Urinary bladder (tissue), 4 donors: Measurements from ENCODE around the gene GPRASP1. TPM values are rescaled to one million over a fixed set of nuclear protein-coding genes. Genes with fewer than 3 reads are reported as not detected.
A peak's percentile ranks its signal among the peaks of the same experiment; 100 is the strongest.

Experiments
- DNase-seq: peaks from one replicate; pipeline ENCODE4 v3.0.0-alpha.2; 2015; ENCODE audit errors: extremely low spot score
- H3K27ac ChIP-seq: one replicate; pipeline ENCODE4 v1.5.1; 2013; ENCODE audit warnings: low read depth, mild to moderate bottlenecking, moderate library complexity
- H3K36me3 ChIP-seq: one replicate; pipeline ENCODE4 v1.6.1; 2013; ENCODE audit warnings: mild to moderate bottlenecking, moderate library complexity; ENCODE audit not compliant: insufficient read depth
- H3K4me1 ChIP-seq: one replicate; pipeline ENCODE4 v1.6.1; 2013; ENCODE audit warnings: mild to moderate bottlenecking, moderate library complexity; ENCODE audit not compliant: insufficient read depth
- H3K4me3 ChIP-seq: one replicate; pipeline ENCODE4 v1.5.1; 2013; ENCODE audit warnings: low read depth, low read length
- WGBS: extraction: QIAGEN DNeasy Blood & Tissue Kit; methylation state at CpG from one replicate; pipeline ENCODE4 v1.1.7; 2013; 5-methylcytosine and 5-hydroxymethylcytosine counted together
- polyA plus RNA-seq: library from polyadenylated mRNA; stranded (reverse); fragments of 200-250 nt; gene quantifications from one replicate; pipeline ENCODE4 v1.2.3, GENCODE V29; 2013
- total RNA-seq: library from RNA; depleted of rRNA; stranded (reverse); fragments of >200 nt; gene quantifications from one replicate; pipeline ENCODE4 v1.2.3, GENCODE V29; 2014
- donor health status: healthy with polysubstance abuse.
- donor health status: healthy.

Gene GPRASP1, protein sequence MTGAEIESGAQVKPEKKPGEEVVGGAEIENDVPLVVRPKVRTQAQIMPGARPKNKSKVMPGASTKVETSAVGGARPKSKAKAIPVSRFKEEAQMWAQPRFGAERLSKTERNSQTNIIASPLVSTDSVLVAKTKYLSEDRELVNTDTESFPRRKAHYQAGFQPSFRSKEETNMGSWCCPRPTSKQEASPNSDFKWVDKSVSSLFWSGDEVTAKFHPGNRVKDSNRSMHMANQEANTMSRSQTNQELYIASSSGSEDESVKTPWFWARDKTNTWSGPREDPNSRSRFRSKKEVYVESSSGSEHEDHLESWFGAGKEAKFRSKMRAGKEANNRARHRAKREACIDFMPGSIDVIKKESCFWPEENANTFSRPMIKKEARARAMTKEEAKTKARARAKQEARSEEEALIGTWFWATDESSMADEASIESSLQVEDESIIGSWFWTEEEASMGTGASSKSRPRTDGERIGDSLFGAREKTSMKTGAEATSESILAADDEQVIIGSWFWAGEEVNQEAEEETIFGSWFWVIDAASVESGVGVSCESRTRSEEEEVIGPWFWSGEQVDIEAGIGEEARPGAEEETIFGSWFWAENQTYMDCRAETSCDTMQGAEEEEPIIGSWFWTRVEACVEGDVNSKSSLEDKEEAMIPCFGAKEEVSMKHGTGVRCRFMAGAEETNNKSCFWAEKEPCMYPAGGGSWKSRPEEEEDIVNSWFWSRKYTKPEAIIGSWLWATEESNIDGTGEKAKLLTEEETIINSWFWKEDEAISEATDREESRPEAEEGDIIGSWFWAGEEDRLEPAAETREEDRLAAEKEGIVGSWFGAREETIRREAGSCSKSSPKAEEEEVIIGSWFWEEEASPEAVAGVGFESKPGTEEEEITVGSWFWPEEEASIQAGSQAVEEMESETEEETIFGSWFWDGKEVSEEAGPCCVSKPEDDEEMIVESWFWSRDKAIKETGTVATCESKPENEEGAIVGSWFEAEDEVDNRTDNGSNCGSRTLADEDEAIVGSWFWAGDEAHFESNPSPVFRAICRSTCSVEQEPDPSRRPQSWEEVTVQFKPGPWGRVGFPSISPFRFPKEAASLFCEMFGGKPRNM (N-terminal part only)
- 32.0 TPM for total RNA-seq
- 21.5 TPM for polyA plus RNA-seq

DNA sequence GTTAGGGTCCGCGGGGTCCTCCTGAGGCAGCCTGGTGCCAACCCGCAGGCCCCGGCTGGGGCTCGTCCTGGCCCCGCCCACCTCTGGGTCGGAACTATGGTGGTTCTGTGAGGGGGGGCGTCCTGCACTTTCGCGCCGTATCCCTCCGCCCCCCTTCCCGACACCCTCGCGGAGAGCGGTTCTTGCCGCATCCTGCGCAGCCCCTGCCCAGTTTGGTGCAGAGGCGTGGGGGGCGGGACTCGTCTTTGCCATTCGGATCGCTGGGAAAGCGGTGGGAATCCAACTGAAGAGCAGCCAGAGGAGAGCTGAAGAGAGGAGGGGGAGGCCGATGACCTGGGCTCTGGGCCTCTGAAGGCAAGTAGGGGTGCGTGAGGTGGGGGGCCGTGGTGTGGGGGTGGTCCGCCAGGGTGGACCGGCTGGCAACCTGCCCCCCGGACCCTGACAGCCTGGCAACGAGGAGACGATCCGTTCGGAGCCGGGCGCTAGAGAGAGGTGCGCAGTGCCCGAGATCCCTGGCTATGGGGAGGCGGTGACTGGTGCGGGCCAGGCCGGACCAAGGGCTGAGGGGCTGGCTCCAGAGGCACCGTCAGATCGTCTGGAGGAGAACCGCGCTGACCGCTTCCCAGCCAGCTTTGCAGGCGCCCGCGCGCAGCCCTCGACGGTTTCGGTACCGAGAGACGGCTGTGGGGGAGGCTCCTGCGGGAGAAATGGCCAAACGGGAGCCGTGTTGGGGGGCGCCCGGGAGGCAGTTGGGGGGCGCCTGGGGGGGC, at the start of gene GPRASP1:
TSS of gene GPRASP1 (plus strand) at position 242 of the 770 bp plus-strand sequence. CDS start 2,431 bp downstream, outside the sequence.
- Histone ChIP-seq H3K4me3 (peak within 1 kb of the TSS; percentile 68), H3K4me1 (no peaks in the 10 kb centered on the region), H3K36me3 (no peaks in the 10 kb centered on the region), H3K27ac (peak within 1 kb of the TSS; percentile 80)
- WGBS, result under 1% methylated on average over 59 of the region's 61 CpGs
- DNase-seq, result no peak

DNA sequence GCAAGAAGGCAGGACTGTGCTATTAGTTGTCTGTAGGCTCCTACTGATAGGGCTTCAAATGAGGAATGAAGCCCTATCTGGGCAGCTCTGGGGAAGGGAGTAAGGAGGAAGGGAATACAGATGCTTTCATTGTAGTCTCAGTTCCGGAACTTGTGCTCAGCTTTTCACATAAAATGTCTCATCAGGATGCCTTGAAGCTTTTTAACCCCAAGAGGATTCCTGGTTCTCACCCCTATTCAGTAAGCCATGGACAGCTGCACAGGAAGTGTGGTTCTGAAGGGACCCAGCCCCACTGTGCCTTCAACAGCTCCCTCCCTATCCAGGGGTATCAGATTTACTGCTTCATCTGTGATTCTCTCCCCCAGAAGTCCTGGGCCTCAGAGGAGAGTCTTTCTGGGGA, 47.0 kb upstream of the GPRASP1 start:
- Histone ChIP-seq H3K36me3 (no peaks in the 10 kb centered on the region), H3K4me3 (no peak overlapping the region), H3K4me1 (no peaks in the 10 kb centered on the region), H3K27ac (no peak overlapping the region)
- no peak for DNase-seq
- WGBS, result 54% methylated on average over 1 of the region's 1 CpG

DNA sequence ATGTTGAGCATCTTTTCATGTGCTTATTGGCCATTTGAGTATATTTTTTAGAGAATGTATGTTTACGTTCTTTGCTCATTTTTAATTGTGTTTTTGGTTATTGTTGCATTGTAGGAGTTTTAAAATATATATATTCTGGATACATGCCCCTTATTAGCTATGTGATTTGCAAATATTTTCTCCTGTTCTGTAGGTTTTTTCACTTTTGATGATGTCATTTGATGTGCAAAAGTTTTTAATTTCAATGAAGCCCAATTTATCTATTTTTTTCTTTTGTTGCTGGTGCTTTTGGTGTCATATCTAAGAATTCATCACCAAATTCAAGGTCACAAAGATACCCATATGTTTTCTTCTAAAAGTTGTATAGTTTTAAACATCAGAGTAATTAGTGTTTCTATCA, 45.2 kb upstream of the GPRASP1 start:
- H3K36me3 ChIP-seq, result peaks cover 2% of the 10 kb centered on the region
- no peaks in the 10 kb centered on the region for H3K4me1 ChIP-seq
- no peak for DNase-seq

DNA sequence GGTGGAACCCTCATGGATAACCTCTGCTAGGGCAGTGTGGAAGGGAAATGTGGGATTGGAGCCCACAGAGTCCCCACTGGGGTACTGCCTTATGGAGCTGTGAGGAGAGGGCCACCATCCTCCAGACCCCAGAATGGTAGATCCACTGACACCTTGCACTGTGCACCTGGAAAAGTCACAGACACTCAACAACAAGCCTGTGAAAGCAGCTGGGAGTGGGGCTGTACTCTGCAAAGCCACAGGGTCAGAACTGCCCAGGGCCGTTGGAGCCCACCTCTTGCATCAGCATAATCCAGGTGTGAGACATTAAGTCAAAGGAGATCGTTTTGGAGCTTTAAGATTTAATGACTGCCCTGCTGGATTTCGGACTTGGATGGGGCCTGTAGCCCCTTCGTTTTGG, 40.4 kb upstream of the GPRASP1 start:
- no peak for DNase-seq
- Histone ChIP-seq H3K36me3 (peaks cover 2% of the 10 kb centered on the region), H3K27ac (no peak overlapping the region), H3K4me3 (no peak overlapping the region), H3K4me1 (no peaks in the 10 kb centered on the region)
- 85% methylated on average over 4 of the region's 4 CpGs for WGBS

More for the DNA sequence above, 45.2 kb upstream of the GPRASP1 start:
- Histone ChIP-seq H3K27ac (no peak overlapping the region), H3K4me3 (no peak overlapping the region)
- 92% methylated on average over 1 of the region's 1 CpG for WGBS

DNA sequence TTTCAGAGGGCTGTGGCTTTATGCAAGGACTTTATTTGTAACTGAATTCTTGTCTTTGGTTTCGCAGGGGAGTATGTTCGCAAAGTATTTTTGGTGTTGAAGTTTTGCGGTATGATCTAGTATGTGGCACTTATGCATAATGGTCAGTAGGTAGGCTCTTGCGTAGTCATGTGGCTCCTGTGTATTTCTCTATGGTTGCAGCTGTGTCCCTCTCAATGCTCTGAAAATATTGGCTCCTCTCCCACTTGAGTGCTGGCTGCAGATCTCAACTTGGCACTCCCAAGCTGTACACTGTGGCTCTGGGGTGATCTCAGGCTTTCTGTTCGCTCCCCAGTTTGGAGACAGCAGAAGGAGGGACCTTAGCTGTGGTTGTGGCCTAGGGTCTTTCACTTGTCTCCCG, 27.2 kb upstream of the GPRASP1 start:
- H3K27ac ChIP-seq, result no peak overlapping the region
- H3K36me3 ChIP-seq, result no peaks in the 10 kb centered on the region
- no peak for DNase-seq
- H3K4me1 ChIP-seq, result no peaks in the 10 kb centered on the region
- no peak overlapping the region for H3K4me3 ChIP-seq
- WGBS, result 79% methylated on average over 6 of the region's 6 CpGs

DNA sequence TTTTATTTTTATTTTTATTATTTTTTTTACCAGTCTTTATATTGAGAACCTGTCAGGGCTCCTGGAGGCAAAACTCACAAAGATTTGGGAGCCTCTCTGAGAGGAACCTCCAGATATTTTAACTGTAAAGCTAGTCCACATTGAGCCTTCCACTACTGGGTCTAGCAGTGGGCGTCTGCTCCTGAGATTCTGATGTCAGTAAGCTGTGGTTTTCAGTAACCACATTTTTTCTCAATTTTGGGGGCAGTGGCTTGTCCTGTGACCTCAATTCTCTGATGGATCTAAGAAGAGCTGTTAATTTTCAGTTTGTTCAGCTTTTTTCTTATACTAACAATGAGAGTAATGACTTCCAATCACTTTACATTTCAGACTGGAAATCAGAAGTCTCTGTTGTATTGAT, 23.6 kb upstream of the GPRASP1 start:
- WGBS, result 84% methylated on average over 1 of the region's 1 CpG
- Histone ChIP-seq H3K4me3 (no peak overlapping the region), H3K27ac (no peak overlapping the region), H3K36me3 (no peaks in the 10 kb centered on the region), H3K4me1 (no peaks in the 10 kb centered on the region)
- no peak for DNase-seq

DNA sequence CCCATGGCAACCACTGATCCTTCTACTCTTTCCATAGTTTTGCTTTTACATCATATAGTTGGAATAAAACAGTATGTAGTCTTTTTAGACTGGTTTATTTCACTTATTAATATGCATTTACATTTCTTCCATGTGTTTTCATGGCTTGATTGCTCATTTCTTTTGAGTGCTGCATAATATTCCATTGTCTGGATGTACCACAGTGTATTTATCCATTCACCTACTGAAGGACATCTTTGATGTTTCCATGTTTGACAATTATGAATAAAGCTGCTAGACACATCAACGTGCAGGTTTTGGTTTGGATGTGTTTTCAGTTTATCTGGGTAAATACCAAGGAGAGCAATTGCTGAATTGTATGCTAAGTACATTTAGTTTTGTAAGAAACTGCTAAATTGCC, 13.7 kb upstream of the GPRASP1 start:
- DNase-seq, result no peak
- 98% methylated on average over 1 of the region's 1 CpG for WGBS
- H3K36me3 ChIP-seq, result no peaks in the 10 kb centered on the region
- H3K4me1 ChIP-seq, result no peaks in the 10 kb centered on the region
- no peak overlapping the region for H3K27ac ChIP-seq
- no peak overlapping the region for H3K4me3 ChIP-seq

DNA sequence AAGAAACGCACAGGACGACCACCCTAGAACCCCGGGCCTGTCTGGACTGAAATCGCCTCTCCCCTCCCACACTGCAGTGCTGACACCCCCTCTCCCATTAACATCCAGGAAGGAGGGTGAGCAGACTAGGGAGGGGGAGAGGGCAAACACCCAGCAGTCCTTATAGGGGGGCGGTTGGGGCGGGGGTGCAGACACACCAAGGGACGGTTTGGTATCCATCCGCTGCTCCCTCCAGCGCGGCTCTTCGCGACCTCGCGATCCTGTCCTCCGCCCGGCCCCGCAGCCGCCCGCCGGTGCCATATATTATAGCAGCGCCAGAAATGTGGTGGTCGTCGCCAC, 411 bp upstream of the GPRASP1 start:
- Histone ChIP-seq H3K4me3 (peak overlapping the region; percentile 68), H3K36me3 (no peaks in the 10 kb centered on the region), H3K27ac (peak overlapping the region; percentile 23), H3K4me1 (no peaks in the 10 kb centered on the region)
- WGBS, result 2% methylated on average over 23 of the region's 23 CpGs
- DNase-seq, result no peak

DNA sequence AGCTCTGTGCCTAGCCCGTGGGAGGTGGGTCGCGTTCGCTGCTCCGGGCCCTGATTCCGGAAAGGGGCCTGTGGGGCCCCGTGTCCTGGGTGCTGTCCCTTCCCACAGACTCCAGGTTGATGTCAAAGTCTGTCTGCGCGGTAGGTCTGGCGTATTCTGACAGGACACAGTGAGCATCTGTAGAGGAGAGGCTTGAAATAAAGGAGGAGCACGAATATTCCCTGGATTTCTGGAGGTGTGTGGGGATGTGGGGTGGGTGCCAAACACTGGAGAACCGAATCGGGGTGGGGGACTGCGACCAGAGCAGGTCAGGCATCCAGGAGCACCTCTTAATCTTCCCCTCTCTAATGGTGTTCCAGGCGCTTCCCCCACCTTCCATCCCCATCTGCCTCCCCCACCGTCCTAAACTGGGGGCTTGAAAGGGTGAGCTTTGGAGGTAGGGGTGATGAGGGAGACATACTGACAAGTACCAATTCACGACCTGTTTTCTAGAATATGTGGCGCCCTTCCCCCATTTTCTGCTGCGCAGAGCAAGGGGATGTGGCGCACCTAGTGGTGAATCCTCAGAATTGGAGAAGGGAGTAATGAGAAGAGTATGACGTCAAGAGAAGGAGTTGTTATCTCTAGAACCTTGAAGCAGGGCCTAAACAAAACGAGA, 877 bp downstream of the GPRASP1 start:
- 4% methylated on average over 22 of the region's 22 CpGs for WGBS
- H3K36me3 ChIP-seq, result no peaks in the 10 kb centered on the region
- H3K4me1 ChIP-seq, result no peaks in the 10 kb centered on the region
- H3K4me3 ChIP-seq, result peak overlapping the region; percentile 68
- no peak for DNase-seq
- peak overlapping the region; percentile 80 for H3K27ac ChIP-seq

DNA sequence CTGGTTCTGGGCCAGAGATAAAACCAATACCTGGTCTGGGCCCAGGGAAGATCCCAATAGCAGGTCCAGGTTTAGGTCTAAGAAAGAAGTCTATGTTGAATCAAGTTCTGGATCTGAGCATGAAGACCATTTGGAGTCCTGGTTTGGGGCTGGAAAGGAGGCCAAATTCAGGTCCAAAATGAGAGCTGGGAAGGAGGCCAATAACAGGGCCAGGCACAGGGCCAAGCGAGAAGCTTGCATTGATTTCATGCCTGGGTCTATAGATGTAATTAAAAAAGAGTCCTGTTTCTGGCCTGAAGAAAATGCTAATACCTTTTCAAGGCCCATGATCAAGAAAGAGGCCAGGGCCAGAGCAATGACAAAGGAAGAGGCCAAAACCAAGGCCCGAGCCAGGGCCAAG, 3.4 kb downstream of the GPRASP1 start:
- no peak for DNase-seq
- H3K27ac ChIP-seq, result no peak overlapping the region
- 68% methylated on average over 2 of the region's 2 CpGs for WGBS
- no peaks in the 10 kb centered on the region for H3K36me3 ChIP-seq
- no peaks in the 10 kb centered on the region for H3K4me1 ChIP-seq
- H3K4me3 ChIP-seq, result no peak overlapping the region

DNA sequence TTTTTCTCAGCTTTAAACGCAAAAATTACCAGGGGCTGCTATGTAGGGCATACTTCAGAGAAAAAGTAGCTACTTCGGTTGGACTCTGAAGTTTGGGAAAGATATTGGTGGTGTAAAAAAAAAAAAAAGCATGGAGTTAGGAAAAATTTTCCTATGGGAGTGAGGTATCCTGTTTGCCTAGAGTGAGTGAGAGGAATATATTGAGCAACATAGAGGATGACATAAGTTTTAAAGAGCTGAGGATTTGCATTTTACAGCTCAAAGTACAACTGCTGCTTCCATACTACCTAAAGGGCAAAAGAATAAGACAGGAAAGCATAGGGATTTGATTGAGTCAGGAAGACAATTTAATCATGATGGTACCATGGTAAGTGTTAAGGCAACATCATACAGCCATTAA, 7.3 kb downstream of the GPRASP1 start:
- Histone ChIP-seq H3K4me1 (no peaks in the 10 kb centered on the region), H3K4me3 (no peak overlapping the region), H3K27ac (no peak overlapping the region), H3K36me3 (no peaks in the 10 kb centered on the region)
- DNase-seq, result no peak
- WGBS, result 70% methylated on average over 2 of the region's 2 CpGs

DNA sequence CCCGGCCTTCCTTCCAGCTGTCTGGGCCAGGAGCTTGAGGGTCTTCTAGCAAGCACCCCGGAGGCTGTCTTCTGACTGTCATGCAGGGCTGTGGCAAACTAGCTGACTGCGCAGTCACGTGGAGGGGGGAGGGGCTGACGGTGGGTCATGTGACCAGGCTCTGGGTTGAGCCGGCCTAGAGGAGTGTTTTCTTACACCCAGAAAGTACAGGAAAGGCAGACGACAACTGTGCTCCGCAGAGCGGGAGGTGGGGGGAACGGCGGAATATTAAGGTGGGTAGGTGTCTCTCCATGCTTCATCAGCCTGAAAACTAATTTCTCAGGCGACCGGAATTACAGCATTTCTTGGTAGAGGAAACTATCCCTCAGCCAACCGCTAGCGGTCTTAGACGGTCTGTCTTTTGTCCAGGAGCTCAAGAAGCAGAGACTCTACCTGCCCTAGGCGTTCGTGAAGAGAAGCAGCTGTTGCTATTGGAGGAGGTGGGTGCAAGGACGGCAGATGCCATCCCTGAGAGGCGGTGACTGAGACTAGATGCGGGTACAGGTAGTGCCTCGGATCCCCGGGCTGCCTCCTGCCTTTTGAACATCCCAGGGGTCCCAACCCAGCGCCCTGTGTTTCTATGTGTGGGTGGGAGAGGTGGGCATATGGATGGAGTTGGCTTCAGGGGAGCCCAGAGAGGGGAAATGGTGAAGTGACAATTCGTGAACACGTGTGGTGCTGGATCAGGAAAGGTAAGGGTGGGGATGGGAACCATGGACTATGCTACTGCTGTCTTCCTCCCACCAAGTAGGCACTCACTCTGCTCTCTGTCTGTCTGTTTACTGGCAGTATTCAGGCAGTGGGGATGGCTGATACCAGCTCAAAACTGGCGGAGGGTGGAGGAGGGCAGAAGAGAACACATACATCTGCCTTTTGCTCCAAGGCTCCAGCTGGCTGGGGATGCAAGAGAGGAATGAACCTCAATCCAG, 8.8 kb downstream of the GPRASP1 start:
- peak overlapping the region; percentile 43 for H3K4me3 ChIP-seq
- DNase-seq, result no peak
- WGBS, result 9% methylated on average over 27 of the region's 27 CpGs
- no peaks in the 10 kb centered on the region for H3K4me1 ChIP-seq
- no peak overlapping the region for H3K27ac ChIP-seq
- no peaks in the 10 kb centered on the region for H3K36me3 ChIP-seq
